Measurements from ENCODE around the gene FRK.

FRK gene

GRCh38 chr6:116060572-116061283, at the start of gene FRK:
Gene FRK, minus strand, starts transcription at chr6:116060891. Its CDS starts 580 bp downstream, at chr6:116060311.
- Histone ChIP-seq H3K4me1 (ENCODE audit: control insufficient read depth in 5 of 5, insufficient read depth in 5 of 5, low read length in 5 of 5) (peaks cover 0 to 23% (median 16%) of the 10 kb centered on the region in 5 donors), H3K27me3 (ENCODE audit: control insufficient read depth in 5 of 5, insufficient read depth in 4 of 5, low read length in 5 of 5) (no peaks in the 10 kb centered on the region), H3K4me3 (ENCODE audit: low read depth in 1 of 5, low read length in 5 of 5) (peak within 1 kb of the TSS; percentile 44 to 77 (median 68)), H3K27ac (ENCODE audit: low read depth, low read length) (peak within 1 kb of the TSS; percentile 71), H3K9me3 (ENCODE audit: control insufficient read depth in 5 of 5, low read length in 5 of 5) (no peaks in the 10 kb centered on the region), H3K36me3 (ENCODE audit: control insufficient read depth in 5 of 5, insufficient read depth in 5 of 5, low read length in 5 of 5) (no peaks in the 10 kb centered on the region), H3K9ac (ENCODE audit: low read length in 5 of 5) (peak within 1 kb of the TSS in 4 of 5 donors; percentile 56 to 72 (median 68))

- no peak overlapping the region for H3K27ac ChIP-seq (ENCODE audit: low read depth, low read length)
- no peaks in the 10 kb centered on the region for H3K27me3 ChIP-seq (ENCODE audit: control insufficient read depth in 5 of 5, insufficient read depth in 4 of 5, low read length in 5 of 5)
- no peak overlapping the region for H3K4me3 ChIP-seq (ENCODE audit: low read depth in 1 of 5, low read length in 5 of 5)
- no peak overlapping the region for H3K9ac ChIP-seq (ENCODE audit: low read length in 5 of 5)
- peaks cover 0 to 7% (median 5%) of the 10 kb centered on the region in 5 donors for H3K4me1 ChIP-seq (ENCODE audit: control insufficient read depth in 5 of 5, insufficient read depth in 5 of 5, low read length in 5 of 5)
- H3K36me3 ChIP-seq (ENCODE audit: control insufficient read depth in 5 of 5, insufficient read depth in 5 of 5, low read length in 5 of 5): peaks cover 34 to 51% (median 43%) of the 10 kb centered on the region in 5 donors
- H3K9me3 ChIP-seq (ENCODE audit: control insufficient read depth in 5 of 5, low read length in 5 of 5): no peaks in the 10 kb centered on the region
Observed at GRCh38 chr6:116108836-116109235, 48.1 kb upstream of the FRK start.

GRCh38 chr6:116106146-116106545, 45.5 kb upstream of the FRK start:
- H3K4me3 ChIP-seq (ENCODE audit: low read depth in 1 of 5, low read length in 5 of 5): no peak overlapping the region
- H3K9me3 ChIP-seq (ENCODE audit: control insufficient read depth in 5 of 5, low read length in 5 of 5): no peaks in the 10 kb centered on the region
- no peak overlapping the region for H3K9ac ChIP-seq (ENCODE audit: low read length in 5 of 5)
- peaks cover 22 to 27% (median 22%) of the 10 kb centered on the region in 5 donors for H3K36me3 ChIP-seq (ENCODE audit: control insufficient read depth in 5 of 5, insufficient read depth in 5 of 5, low read length in 5 of 5)
- no peak overlapping the region for H3K27ac ChIP-seq (ENCODE audit: low read depth, low read length)
- peaks cover 0 to 25% (median 20%) of the 10 kb centered on the region in 5 donors for H3K4me1 ChIP-seq (ENCODE audit: control insufficient read depth in 5 of 5, insufficient read depth in 5 of 5, low read length in 5 of 5)
- H3K27me3 ChIP-seq (ENCODE audit: control insufficient read depth in 5 of 5, insufficient read depth in 4 of 5, low read length in 5 of 5): no peaks in the 10 kb centered on the region

- Histone ChIP-seq H3K27me3 (ENCODE audit: control insufficient read depth in 5 of 5, insufficient read depth in 4 of 5, low read length in 5 of 5) (no peaks in the 10 kb centered on the region), H3K4me3 (ENCODE audit: low read depth in 1 of 5, low read length in 5 of 5) (no peak overlapping the region), H3K36me3 (ENCODE audit: control insufficient read depth in 5 of 5, insufficient read depth in 5 of 5, low read length in 5 of 5) (peaks cover 14 to 20% (median 17%) of the 10 kb centered on the region in 5 donors), H3K9ac (ENCODE audit: low read length in 5 of 5) (no peak overlapping the region), H3K9me3 (ENCODE audit: control insufficient read depth in 5 of 5, low read length in 5 of 5) (no peaks in the 10 kb centered on the region), H3K27ac (ENCODE audit: low read depth, low read length) (no peak overlapping the region), H3K4me1 (ENCODE audit: control insufficient read depth in 5 of 5, insufficient read depth in 5 of 5, low read length in 5 of 5) (peaks cover 0 to 29% (median 22%) of the 10 kb centered on the region in 5 donors)
Observed at GRCh38 chr6:116105247-116105646, 44.6 kb upstream of the FRK start.

GRCh38 chr6:116104636-116105035, 43.9 kb upstream of the FRK start:
- Histone ChIP-seq H3K9me3 (ENCODE audit: control insufficient read depth in 5 of 5, low read length in 5 of 5) (no peaks in the 10 kb centered on the region), H3K27ac (ENCODE audit: low read depth, low read length) (no peak overlapping the region), H3K4me3 (ENCODE audit: low read depth in 1 of 5, low read length in 5 of 5) (no peak overlapping the region), H3K4me1 (ENCODE audit: control insufficient read depth in 5 of 5, insufficient read depth in 5 of 5, low read length in 5 of 5) (peaks cover 0 to 33% (median 26%) of the 10 kb centered on the region in 5 donors), H3K36me3 (ENCODE audit: control insufficient read depth in 5 of 5, insufficient read depth in 5 of 5, low read length in 5 of 5) (peaks cover 11 to 15% (median 13%) of the 10 kb centered on the region in 5 donors), H3K27me3 (ENCODE audit: control insufficient read depth in 5 of 5, insufficient read depth in 4 of 5, low read length in 5 of 5) (no peaks in the 10 kb centered on the region), H3K9ac (ENCODE audit: low read length in 5 of 5) (no peak overlapping the region)

GRCh38 chr6:116102873-116103272, 42.2 kb upstream of the FRK start:
- Histone ChIP-seq H3K27ac (ENCODE audit: low read depth, low read length) (no peak overlapping the region), H3K9me3 (ENCODE audit: control insufficient read depth in 5 of 5, low read length in 5 of 5) (no peaks in the 10 kb centered on the region), H3K36me3 (ENCODE audit: control insufficient read depth in 5 of 5, insufficient read depth in 5 of 5, low read length in 5 of 5) (no peaks in the 10 kb centered on the region), H3K9ac (ENCODE audit: low read length in 5 of 5) (no peak overlapping the region), H3K4me3 (ENCODE audit: low read depth in 1 of 5, low read length in 5 of 5) (no peak overlapping the region), H3K27me3 (ENCODE audit: control insufficient read depth in 5 of 5, insufficient read depth in 4 of 5, low read length in 5 of 5) (no peaks in the 10 kb centered on the region), H3K4me1 (ENCODE audit: control insufficient read depth in 5 of 5, insufficient read depth in 5 of 5, low read length in 5 of 5) (peaks cover 0 to 33% (median 27%) of the 10 kb centered on the region in 5 donors)

- Histone ChIP-seq H3K36me3 (ENCODE audit: control insufficient read depth in 5 of 5, insufficient read depth in 5 of 5, low read length in 5 of 5) (no peaks in the 10 kb centered on the region), H3K9ac (ENCODE audit: low read length in 5 of 5) (peak overlapping the region in 4 of 5 donors; percentile 72 to 90 (median 75)), H3K4me3 (ENCODE audit: low read depth in 1 of 5, low read length in 5 of 5) (peak overlapping the region; percentile 82 to 90 (median 87)), H3K9me3 (ENCODE audit: control insufficient read depth in 5 of 5, low read length in 5 of 5) (no peaks in the 10 kb centered on the region), H3K27ac (ENCODE audit: low read depth, low read length) (no peak overlapping the region), H3K4me1 (ENCODE audit: control insufficient read depth in 5 of 5, insufficient read depth in 5 of 5, low read length in 5 of 5) (peaks cover 0 to 33% (median 27%) of the 10 kb centered on the region in 5 donors), H3K27me3 (ENCODE audit: control insufficient read depth in 5 of 5, insufficient read depth in 4 of 5, low read length in 5 of 5) (no peaks in the 10 kb centered on the region)
Observed at GRCh38 chr6:116101790-116102189, 41.1 kb upstream of the FRK start.

GRCh38 chr6:116101302-116101718, 40.6 kb upstream of the FRK start:
- H3K9ac ChIP-seq (ENCODE audit: low read length in 5 of 5): peak overlapping the region; percentile 69 to 90 (median 74)
- peak overlapping the region; percentile 82 to 90 (median 87) for H3K4me3 ChIP-seq (ENCODE audit: low read depth in 1 of 5, low read length in 5 of 5)
- H3K27me3 ChIP-seq (ENCODE audit: control insufficient read depth in 5 of 5, insufficient read depth in 4 of 5, low read length in 5 of 5): no peaks in the 10 kb centered on the region
- H3K4me1 ChIP-seq (ENCODE audit: control insufficient read depth in 5 of 5, insufficient read depth in 5 of 5, low read length in 5 of 5): peaks cover 0 to 33% (median 27%) of the 10 kb centered on the region in 5 donors
- H3K36me3 ChIP-seq (ENCODE audit: control insufficient read depth in 5 of 5, insufficient read depth in 5 of 5, low read length in 5 of 5): no peaks in the 10 kb centered on the region
- peaks cover 0 to 4% (median 0%) of the 10 kb centered on the region in 5 donors for H3K9me3 ChIP-seq (ENCODE audit: control insufficient read depth in 5 of 5, low read length in 5 of 5)
- peak overlapping the region; percentile 81 for H3K27ac ChIP-seq (ENCODE audit: low read depth, low read length)

- H3K4me1 ChIP-seq (ENCODE audit: control insufficient read depth in 5 of 5, insufficient read depth in 5 of 5, low read length in 5 of 5): peaks cover 0 to 27% (median 23%) of the 10 kb centered on the region in 5 donors
- peak within 1 kb of the TSS; percentile 69 to 90 (median 74) for H3K9ac ChIP-seq (ENCODE audit: low read length in 5 of 5)
- H3K27ac ChIP-seq (ENCODE audit: low read depth, low read length): peak within 1 kb of the TSS; percentile 81
- H3K36me3 ChIP-seq (ENCODE audit: control insufficient read depth in 5 of 5, insufficient read depth in 5 of 5, low read length in 5 of 5): no peaks in the 10 kb centered on the region
- H3K9me3 ChIP-seq (ENCODE audit: control insufficient read depth in 5 of 5, low read length in 5 of 5): peaks cover 0 to 8% (median 5%) of the 10 kb centered on the region in 5 donors
- H3K27me3 ChIP-seq (ENCODE audit: control insufficient read depth in 5 of 5, insufficient read depth in 4 of 5, low read length in 5 of 5): no peaks in the 10 kb centered on the region
- peak within 1 kb of the TSS; percentile 84 to 93 (median 89) for H3K4me3 ChIP-seq (ENCODE audit: low read depth in 1 of 5, low read length in 5 of 5)
Observed at GRCh38 chr6:116100419-116101301, 40.0 kb upstream of the FRK start, which contains the start of gene NT5DC1. Gene NT5DC1, plus strand, starts transcription at chr6:116100853. Its CDS starts 78 bp downstream, at chr6:116100931.

All from subcutaneous abdominal adipose tissue (tissue), 5 donors.